Uterus (tissue), 2 donors: ENCODE measurements around the gene AAR2.

Experiments
- POLR2A ChIP-seq, 2 donors: fragments of 450-650 bp; IDR thresholded peaks; one replicate each; pipeline ENCODE4 v1.6.1; 2016; ENCODE audit warnings: antibody characterized with exemption in 2 of 2, mild to moderate bottlenecking in 1 of 2, moderate library complexity in 1 of 2
- TF ChIP-seq, protein P1 (sequence below), 4 experiments: fragments of 200-600 bp in 2 of 4; fragments of 450-650 bp in 2 of 4; sonication (generic) in 2 of 4; IDR thresholded peaks; one replicate each; pipeline ENCODE4 v1.5.1; 2016 to 2019; ENCODE audit warnings: antibody characterized with exemption in 4 of 4, mild to moderate bottlenecking in 2 of 4, moderate library complexity in 1 of 4

DNA sequence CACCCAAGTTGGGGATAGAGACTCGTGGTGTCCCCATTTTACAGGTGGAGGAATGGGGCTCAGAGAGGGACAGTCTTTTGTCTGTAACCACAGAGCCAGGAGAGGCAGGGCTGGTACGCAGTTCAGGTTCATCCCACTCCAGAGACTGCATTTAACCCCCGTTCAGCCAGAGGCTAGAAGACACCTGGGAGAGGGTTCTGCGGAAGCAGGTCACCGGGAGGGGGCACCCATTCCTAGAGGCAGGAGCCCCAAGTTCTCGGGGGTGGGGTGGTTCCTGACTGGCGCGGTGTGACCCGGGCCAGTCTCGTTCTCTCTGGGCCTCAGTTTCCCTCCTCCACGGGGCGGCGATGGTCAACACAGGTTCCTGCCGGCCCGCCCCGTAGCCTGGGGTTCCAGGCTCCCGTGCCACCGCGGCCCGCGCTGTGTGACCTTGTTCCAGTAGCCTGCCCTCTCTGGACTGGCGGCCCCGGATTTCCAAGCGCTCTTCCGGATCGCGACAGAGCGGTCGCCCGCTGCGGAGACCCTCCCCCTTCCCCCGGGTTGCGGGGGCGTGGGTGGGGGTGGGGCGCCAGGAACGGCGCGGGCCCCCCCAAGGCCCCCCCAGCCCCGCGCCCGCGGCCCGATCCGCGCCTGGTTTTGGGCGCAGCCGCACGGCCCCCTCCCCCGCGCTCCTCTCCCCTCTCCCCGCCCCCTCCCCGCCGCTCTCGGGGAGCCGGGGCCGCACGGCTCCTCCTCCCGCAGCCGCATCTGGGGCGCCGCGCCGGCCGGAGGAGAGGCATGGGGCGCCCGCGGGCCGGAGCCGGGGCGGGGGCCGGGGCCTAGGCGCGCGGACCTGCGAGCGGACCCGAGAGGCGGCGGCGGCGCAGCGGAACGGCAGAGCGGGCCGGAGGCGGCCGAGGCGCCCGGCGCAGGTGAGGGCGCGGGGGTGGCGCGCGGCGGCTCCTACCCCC is 69.6 kb downstream of the AAR2 start, which contains the start of gene DLGAP4:
- TF ChIP-seq POLR2A (IDR thresholded peaks at IDR 0.05) = no peak
- TF ChIP-seq, protein P1, sequence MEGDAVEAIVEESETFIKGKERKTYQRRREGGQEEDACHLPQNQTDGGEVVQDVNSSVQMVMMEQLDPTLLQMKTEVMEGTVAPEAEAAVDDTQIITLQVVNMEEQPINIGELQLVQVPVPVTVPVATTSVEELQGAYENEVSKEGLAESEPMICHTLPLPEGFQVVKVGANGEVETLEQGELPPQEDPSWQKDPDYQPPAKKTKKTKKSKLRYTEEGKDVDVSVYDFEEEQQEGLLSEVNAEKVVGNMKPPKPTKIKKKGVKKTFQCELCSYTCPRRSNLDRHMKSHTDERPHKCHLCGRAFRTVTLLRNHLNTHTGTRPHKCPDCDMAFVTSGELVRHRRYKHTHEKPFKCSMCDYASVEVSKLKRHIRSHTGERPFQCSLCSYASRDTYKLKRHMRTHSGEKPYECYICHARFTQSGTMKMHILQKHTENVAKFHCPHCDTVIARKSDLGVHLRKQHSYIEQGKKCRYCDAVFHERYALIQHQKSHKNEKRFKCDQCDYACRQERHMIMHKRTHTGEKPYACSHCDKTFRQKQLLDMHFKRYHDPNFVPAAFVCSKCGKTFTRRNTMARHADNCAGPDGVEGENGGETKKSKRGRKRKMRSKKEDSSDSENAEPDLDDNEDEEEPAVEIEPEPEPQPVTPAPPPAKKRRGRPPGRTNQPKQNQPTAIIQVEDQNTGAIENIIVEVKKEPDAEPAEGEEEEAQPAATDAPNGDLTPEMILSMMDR (IDR thresholded peaks at IDR 0.05) = no peak
